ENCODE measurements around the gene ANTXR1.

The ANTXR1 gene

DNA sequence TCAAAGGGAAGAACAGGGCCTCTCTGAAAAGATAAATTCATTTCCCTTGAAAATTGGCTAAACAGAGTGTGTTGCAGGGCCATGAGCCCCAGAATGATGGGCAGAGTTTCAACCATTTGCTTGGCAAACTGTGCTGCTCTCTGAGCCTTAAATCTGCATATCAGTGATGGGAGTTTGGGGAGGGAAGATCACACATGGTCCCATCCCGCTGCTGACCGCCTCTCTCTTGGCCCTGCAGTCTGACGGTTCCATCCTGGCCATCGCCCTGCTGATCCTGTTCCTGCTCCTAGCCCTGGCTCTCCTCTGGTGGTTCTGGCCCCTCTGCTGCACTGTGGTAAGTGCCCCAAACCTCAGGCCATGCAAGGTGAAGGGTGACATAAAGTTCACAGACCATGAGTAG, 139.0 kb downstream of the ANTXR1 start:
- no peaks in the 10 kb centered on the region for H3K79me2 ChIP-seq (ENCODE audit: low read length)
- TF ChIP-seq, protein P1, sequence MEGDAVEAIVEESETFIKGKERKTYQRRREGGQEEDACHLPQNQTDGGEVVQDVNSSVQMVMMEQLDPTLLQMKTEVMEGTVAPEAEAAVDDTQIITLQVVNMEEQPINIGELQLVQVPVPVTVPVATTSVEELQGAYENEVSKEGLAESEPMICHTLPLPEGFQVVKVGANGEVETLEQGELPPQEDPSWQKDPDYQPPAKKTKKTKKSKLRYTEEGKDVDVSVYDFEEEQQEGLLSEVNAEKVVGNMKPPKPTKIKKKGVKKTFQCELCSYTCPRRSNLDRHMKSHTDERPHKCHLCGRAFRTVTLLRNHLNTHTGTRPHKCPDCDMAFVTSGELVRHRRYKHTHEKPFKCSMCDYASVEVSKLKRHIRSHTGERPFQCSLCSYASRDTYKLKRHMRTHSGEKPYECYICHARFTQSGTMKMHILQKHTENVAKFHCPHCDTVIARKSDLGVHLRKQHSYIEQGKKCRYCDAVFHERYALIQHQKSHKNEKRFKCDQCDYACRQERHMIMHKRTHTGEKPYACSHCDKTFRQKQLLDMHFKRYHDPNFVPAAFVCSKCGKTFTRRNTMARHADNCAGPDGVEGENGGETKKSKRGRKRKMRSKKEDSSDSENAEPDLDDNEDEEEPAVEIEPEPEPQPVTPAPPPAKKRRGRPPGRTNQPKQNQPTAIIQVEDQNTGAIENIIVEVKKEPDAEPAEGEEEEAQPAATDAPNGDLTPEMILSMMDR (IDR thresholded peaks at IDR 0.05; ENCODE audit: low read depth, low read length), result no peak
- TF ChIP-seq EZH2phosphoT487 (IDR thresholded peaks at IDR 0.05; ENCODE audit: low read depth), result no peak
- no peak overlapping the region for H3K27ac ChIP-seq (ENCODE audit: low read length)

DNA sequence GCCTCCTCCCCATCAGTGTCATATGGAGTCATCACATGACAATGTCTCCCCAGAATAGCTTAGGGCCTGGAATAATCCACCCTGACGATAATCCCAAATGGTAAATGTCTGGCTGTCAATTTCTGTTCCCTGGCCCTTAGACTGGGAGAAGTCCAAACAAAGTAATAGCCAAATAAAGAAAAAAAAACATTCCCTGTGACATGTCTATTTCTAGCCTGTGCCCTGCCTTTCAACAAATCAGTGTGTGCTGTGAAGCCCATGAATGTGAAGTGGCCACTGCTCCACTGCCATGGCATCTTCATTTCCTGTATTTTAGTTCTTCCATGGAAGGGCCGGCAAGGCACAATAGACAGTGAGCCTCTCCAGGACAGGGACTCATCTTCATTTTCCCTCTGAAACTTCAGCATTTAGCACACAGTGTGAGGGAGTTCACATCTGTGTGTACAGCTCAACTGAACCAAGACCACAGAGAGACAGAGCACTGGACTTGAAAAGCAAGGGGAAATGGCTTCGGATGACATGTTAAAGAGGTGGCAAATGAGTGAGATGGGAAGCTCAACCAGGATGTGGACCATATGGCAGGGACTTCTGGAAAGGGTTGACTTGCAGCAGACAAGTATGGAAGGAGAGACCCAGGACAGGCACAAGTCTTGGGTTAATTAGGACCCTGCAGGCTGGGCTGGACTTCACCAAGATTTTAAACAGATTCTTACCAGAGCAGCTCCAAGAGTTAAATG, 140.0 kb downstream of the ANTXR1 start:
- H3K4me3 ChIP-seq (ENCODE audit: low read length), result no peak overlapping the region
- no peak overlapping the region for H2AFZ ChIP-seq (ENCODE audit: low read depth, low read length)
- H4K20me1 ChIP-seq (ENCODE audit: insufficient read depth, low read length), result no peaks in the 10 kb centered on the region
- no peak overlapping the region for H3K27ac ChIP-seq (ENCODE audit: low read length)
- no peaks in the 10 kb centered on the region for H3K36me3 ChIP-seq (replicated peaks; ENCODE audit: low read depth, low read length)
- H3K9me3 ChIP-seq (ENCODE audit: insufficient read depth, low read length), result no peaks in the 10 kb centered on the region
- no peak for TF ChIP-seq EZH2phosphoT487 (IDR thresholded peaks at IDR 0.05; ENCODE audit: low read depth)
- TF ChIP-seq, protein P1 (IDR thresholded peaks at IDR 0.05; ENCODE audit: low read depth, low read length), result no peak
- no peaks in the 10 kb centered on the region for H3K79me2 ChIP-seq (ENCODE audit: low read length)
- H3K27me3 ChIP-seq (ENCODE audit: low read depth, low read length), result peaks cover 29% of the 10 kb centered on the region
- H3K4me2 ChIP-seq (ENCODE audit: low read length), result no peak overlapping the region
- no peaks in the 10 kb centered on the region for H3K4me1 ChIP-seq (ENCODE audit: low read length)
- no peak overlapping the region for H3K9ac ChIP-seq (ENCODE audit: low read length)

More for the DNA sequence above, 139.0 kb downstream of the ANTXR1 start:
- no peaks in the 10 kb centered on the region for H3K4me1 ChIP-seq (ENCODE audit: low read length)
- H3K27me3 ChIP-seq (ENCODE audit: low read depth, low read length), result peaks cover 20% of the 10 kb centered on the region
- H3K4me2 ChIP-seq (ENCODE audit: low read length), result no peak overlapping the region
- H3K4me3 ChIP-seq (ENCODE audit: low read length), result no peak overlapping the region
- H2AFZ ChIP-seq (ENCODE audit: low read depth, low read length), result no peak overlapping the region
- H4K20me1 ChIP-seq (ENCODE audit: insufficient read depth, low read length), result no peaks in the 10 kb centered on the region
- H3K9ac ChIP-seq (ENCODE audit: low read length), result no peak overlapping the region
- H3K36me3 ChIP-seq (replicated peaks; ENCODE audit: low read depth, low read length), result no peaks in the 10 kb centered on the region
- no peaks in the 10 kb centered on the region for H3K9me3 ChIP-seq (ENCODE audit: insufficient read depth, low read length)

DNA sequence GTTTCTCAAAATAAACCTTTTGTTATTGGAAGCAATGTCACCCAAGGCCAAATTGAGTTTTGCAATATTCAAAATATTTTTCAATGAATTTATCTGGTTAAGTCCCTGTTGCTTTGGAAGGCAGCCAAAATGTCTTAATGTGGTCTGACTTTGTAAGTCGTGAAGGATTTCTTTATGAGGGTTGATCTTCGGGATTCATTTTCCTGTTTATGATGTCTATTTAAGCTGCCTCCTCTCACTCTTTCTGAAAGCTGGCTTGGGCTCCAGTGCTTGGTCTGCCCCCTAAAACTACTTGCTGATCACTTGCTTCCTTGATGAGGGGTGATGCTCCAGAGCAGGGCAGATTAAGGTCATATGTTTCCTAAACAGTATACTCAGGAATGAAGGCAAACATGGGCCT, 141.1 kb downstream of the ANTXR1 start:
- Histone ChIP-seq H3K27me3 (ENCODE audit: low read depth, low read length) (peaks cover 29% of the 10 kb centered on the region), H4K20me1 (ENCODE audit: insufficient read depth, low read length) (no peaks in the 10 kb centered on the region), H3K79me2 (ENCODE audit: low read length) (no peaks in the 10 kb centered on the region), H3K4me2 (ENCODE audit: low read length) (no peak overlapping the region), H3K9me3 (ENCODE audit: insufficient read depth, low read length) (no peaks in the 10 kb centered on the region), H3K36me3 (replicated peaks; ENCODE audit: low read depth, low read length) (no peaks in the 10 kb centered on the region), H2AFZ (ENCODE audit: low read depth, low read length) (no peak overlapping the region), H3K4me1 (ENCODE audit: low read length) (no peaks in the 10 kb centered on the region), H3K27ac (ENCODE audit: low read length) (no peak overlapping the region), H3K4me3 (ENCODE audit: low read length) (no peak overlapping the region), H3K9ac (ENCODE audit: low read length) (no peak overlapping the region)
- TF ChIP-seq EZH2phosphoT487 (IDR thresholded peaks at IDR 0.05; ENCODE audit: low read depth), result no peak
- TF ChIP-seq, protein P1 (IDR thresholded peaks at IDR 0.05; ENCODE audit: low read depth, low read length), result no peak

DNA sequence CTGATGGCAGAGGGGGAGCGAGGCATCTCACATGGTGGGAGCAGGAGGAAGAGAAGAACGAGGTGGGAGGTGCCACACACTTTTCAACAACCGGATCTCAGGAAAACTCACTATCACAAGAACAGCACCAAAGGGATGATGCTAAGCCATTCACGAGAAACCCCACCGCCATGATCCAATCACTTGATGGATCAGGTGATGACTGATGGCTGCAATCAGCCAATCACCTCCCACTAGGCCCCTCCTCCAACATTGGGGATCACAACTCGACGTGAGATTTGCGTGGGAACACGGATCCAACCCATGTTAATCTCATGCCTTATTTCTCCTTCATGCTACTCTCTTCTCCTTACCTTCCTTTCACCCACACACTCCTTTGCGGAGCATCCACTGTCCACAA, 143.6 kb downstream of the ANTXR1 start:
- Histone ChIP-seq H2AFZ (ENCODE audit: low read depth, low read length) (no peak overlapping the region), H3K27ac (ENCODE audit: low read length) (no peak overlapping the region), H3K36me3 (replicated peaks; ENCODE audit: low read depth, low read length) (no peaks in the 10 kb centered on the region), H3K79me2 (ENCODE audit: low read length) (no peaks in the 10 kb centered on the region), H4K20me1 (ENCODE audit: insufficient read depth, low read length) (no peaks in the 10 kb centered on the region), H3K9me3 (ENCODE audit: insufficient read depth, low read length) (no peaks in the 10 kb centered on the region), H3K9ac (ENCODE audit: low read length) (no peak overlapping the region), H3K4me2 (ENCODE audit: low read length) (no peak overlapping the region), H3K4me3 (ENCODE audit: low read length) (no peak overlapping the region), H3K4me1 (ENCODE audit: low read length) (no peaks in the 10 kb centered on the region), H3K27me3 (ENCODE audit: low read depth, low read length) (peaks cover 27% of the 10 kb centered on the region; the same call in 1 of the 2 replicates)
- TF ChIP-seq, protein P1 (IDR thresholded peaks at IDR 0.05; ENCODE audit: low read depth, low read length), result no peak
- no peak for TF ChIP-seq EZH2phosphoT487 (IDR thresholded peaks at IDR 0.05; ENCODE audit: low read depth)
